Panc1 (cell line): Measurements from ENCODE around the gene HMGXB4.

Source experiments
- POLR2AphosphoS5 ChIP-seq: IDR thresholded peaks from 2 replicates; pipeline ENCODE4 v1.6.1; 2012; ENCODE audit warnings: mild to moderate bottlenecking, low read depth, low read length, moderate library complexity
- SIN3A ChIP-seq: IDR thresholded peaks from 2 replicates; pipeline ENCODE4 v1.6.1; 2012; ENCODE audit warnings: low read depth, mild to moderate bottlenecking, low read length, moderate library complexity, borderline replicate concordance; ENCODE audit not compliant: insufficient read depth
- TCF7L2 ChIP-seq: IDR thresholded peaks from 2 replicates; pipeline ENCODE4 v1.6.1; 2011; ENCODE audit warnings: mild to moderate bottlenecking, low read depth, low read length, inconsistent platforms
- TF ChIP-seq, protein P1 (sequence below): fragments of 450-650 bp; IDR thresholded peaks from 2 replicates; pipeline ENCODE4 v1.5.1; 2017; ENCODE audit warnings: mild to moderate bottlenecking
- TF ChIP-seq, protein P2 (sequence below), 2 experiments: IDR thresholded peaks; 2 replicates each; pipeline ENCODE4 v1.6.1; 2011 to 2012; ENCODE audit warnings: low read depth in 2 of 2, control low read depth in 1 of 2, low read length in 1 of 2, mild to moderate bottlenecking in 1 of 2, moderate library complexity in 1 of 2; ENCODE audit not compliant: insufficient read depth in 1 of 2

DNA sequence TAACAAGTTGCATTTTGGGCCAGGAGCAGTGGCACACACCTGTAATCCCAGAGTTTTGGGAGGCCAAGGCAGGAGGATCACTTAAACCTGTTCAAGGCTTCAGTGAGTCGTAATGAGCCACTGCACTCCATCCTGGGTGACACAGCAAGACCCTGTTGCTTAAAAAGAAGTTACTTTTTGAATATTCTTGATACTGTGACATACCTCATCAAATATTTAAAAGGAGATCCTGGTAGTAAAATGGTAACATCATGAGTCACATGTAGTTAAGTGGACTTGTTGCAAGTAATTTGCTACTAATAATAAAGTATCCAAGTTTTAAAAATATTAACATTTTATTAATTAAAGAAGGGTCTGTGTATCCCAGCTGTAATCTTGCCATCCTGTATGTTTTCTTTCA lies 18.3 kb downstream of the HMGXB4 start:
- TF ChIP-seq, protein P1, sequence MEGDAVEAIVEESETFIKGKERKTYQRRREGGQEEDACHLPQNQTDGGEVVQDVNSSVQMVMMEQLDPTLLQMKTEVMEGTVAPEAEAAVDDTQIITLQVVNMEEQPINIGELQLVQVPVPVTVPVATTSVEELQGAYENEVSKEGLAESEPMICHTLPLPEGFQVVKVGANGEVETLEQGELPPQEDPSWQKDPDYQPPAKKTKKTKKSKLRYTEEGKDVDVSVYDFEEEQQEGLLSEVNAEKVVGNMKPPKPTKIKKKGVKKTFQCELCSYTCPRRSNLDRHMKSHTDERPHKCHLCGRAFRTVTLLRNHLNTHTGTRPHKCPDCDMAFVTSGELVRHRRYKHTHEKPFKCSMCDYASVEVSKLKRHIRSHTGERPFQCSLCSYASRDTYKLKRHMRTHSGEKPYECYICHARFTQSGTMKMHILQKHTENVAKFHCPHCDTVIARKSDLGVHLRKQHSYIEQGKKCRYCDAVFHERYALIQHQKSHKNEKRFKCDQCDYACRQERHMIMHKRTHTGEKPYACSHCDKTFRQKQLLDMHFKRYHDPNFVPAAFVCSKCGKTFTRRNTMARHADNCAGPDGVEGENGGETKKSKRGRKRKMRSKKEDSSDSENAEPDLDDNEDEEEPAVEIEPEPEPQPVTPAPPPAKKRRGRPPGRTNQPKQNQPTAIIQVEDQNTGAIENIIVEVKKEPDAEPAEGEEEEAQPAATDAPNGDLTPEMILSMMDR: no peak
- TF ChIP-seq POLR2AphosphoS5 (no peak), SIN3A (no peak), TCF7L2 (no peak)
- TF ChIP-seq, protein P2, sequence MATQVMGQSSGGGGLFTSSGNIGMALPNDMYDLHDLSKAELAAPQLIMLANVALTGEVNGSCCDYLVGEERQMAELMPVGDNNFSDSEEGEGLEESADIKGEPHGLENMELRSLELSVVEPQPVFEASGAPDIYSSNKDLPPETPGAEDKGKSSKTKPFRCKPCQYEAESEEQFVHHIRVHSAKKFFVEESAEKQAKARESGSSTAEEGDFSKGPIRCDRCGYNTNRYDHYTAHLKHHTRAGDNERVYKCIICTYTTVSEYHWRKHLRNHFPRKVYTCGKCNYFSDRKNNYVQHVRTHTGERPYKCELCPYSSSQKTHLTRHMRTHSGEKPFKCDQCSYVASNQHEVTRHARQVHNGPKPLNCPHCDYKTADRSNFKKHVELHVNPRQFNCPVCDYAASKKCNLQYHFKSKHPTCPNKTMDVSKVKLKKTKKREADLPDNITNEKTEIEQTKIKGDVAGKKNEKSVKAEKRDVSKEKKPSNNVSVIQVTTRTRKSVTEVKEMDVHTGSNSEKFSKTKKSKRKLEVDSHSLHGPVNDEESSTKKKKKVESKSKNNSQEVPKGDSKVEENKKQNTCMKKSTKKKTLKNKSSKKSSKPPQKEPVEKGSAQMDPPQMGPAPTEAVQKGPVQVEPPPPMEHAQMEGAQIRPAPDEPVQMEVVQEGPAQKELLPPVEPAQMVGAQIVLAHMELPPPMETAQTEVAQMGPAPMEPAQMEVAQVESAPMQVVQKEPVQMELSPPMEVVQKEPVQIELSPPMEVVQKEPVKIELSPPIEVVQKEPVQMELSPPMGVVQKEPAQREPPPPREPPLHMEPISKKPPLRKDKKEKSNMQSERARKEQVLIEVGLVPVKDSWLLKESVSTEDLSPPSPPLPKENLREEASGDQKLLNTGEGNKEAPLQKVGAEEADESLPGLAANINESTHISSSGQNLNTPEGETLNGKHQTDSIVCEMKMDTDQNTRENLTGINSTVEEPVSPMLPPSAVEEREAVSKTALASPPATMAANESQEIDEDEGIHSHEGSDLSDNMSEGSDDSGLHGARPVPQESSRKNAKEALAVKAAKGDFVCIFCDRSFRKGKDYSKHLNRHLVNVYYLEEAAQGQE (IDR thresholded peaks at IDR 0.05; ENCODE audit: insufficient read depth in 1 of 2, low read depth in 2 of 2, low read length in 1 of 2): no peak
